Ammon's horn (tissue), 1 donor: ENCODE data around the gene BMPR2.
"Not testable (repeated sequence)": the region's sequence is repeated elsewhere in the genome, so short reads cannot be mapped to it uniquely, and the experiment has no call there.

Experiments
- DNase-seq: peaks from one replicate; pipeline ENCODE4 v3.0.0-alpha.2; 2016; ENCODE audit warnings: low spot score

BMPR2 gene

DNA sequence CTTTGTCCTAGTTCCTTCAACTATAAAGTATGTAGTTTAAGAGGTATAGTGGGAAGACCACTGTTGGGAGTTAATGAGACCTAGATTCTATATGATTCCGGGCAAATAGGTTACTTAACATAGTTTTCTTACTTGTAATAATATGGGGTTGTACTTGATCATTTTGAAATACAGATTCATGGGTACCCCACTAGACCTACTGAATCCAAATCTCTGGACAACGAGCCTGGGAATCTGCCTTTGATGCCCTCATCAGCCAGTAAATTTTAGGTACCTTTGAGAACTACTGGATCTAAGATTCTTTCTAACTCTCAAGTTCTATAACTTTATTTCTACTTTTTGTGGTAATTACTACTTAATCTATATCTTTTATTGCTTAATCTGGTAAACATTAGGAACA, 6.6 kb downstream of the BMPR2 start:
- no peak for DNase-seq

DNA sequence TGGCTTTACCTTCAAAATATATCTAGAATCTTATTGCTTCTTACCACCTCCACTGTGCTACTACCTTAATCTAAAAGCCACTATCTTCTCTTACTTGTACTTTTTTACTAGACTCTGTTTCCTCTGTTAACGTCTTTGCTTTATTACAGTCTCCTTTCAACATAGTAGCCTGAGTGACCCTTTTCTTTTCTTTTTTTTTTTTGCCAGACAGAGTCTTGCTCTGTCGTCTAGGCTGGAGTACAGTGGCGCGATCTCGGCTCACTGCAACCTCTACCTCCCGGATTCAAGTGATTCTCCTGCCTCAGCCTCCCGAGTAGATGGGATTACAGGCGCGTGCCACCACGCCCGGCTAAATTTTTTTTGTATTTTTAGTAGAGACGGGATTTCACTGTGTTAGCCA, 10.4 kb downstream of the BMPR2 start:
- not testable (repeated sequence) for DNase-seq

DNA sequence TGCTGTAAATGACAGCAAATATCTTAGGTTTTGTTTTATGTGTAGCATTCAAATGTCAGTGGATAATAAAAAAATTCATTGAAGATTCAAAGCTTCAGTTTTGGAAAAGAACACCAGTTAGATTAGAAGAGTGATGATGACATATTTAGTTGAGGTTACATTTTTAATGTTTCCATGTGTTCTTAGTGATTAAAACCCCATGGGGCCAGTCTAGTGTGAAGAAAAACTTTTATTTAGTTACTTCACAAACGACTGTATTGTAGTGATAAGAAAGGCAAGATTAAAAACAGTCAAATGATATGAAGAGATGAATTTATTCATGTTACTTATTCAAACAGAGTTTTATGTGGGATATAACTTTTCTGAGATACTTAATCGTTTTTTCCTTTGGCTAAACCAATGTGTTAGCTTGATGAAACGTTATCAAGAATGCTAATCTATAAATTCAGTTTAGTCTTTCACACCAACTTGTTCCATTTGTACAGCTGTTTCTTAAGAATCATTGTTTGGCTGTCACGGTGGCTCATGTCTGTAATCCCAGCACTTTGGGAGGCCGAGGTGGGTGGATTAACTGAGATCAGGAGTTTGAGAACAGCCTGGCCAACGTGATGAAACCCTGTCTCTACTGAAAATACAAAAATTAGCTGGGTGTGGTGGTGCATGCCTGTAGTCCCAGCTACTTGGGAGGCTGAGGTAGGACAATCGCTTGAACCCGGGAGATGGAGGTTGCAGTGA, 11.6 kb downstream of the BMPR2 start:
- DNase-seq: no peak

DNA sequence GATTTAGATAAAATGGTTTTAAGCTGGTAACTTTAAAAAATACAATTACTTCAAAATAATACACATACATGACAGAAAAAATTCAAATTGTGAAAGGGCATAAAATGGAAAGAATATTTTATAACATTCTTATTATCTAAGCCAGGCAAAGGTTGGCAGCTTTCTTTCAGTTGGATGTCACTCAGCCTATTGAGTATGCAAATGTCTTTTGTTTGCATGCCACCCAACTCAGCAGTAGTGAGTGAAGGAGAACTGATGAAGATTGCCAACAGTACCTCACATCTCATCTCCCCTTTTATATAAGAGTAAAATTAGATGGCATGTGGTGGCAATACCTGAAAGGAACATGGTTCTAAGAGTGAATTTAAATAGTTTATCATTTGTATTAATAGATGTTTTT, 24.8 kb downstream of the BMPR2 start:
- DNase-seq: no peak

DNA sequence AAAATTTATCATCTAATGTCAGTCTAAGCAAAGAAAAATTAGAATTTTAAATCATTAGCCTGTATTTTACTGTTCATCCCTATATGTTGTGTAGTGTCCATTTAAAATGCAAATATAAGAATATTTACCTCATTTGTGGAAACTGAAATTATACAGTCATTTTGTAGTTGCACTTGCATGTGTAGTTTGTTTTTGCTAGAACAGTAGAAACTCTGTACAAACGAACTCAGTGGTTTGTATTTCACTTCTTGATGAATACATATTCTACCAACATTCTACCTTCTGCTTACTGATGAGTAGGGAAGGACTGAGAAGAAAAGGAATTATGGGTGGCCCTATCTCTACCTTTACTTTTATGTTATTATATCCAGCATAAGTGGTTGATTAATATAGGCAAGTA, 29.7 kb downstream of the BMPR2 start:
- no peak for DNase-seq

DNA sequence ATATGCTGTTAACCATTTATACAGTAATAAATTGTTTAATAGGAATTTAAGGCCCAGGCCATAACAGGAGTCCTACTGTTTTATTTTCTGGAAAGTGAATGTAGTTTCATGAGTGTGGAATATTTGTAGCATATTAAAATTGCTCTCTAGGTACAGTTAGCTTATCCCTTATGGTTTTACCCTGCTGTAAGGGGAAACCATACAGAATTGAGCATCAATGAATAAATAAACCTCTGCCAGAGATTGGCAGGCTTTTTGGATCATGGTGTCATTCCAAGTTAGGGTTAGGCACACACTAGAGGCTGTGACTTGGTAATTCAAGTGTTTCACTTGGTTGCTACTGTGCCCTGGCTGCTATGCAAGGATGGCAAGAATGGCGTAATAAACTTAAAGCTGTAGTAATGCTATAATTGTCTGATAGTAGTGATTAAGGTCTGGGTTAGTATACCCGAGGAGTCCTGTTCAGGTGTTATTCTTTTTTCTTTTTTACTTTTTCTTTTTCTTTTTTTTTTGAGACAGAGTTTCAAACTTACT, 30.4 kb downstream of the BMPR2 start:
- no peak for DNase-seq

DNA sequence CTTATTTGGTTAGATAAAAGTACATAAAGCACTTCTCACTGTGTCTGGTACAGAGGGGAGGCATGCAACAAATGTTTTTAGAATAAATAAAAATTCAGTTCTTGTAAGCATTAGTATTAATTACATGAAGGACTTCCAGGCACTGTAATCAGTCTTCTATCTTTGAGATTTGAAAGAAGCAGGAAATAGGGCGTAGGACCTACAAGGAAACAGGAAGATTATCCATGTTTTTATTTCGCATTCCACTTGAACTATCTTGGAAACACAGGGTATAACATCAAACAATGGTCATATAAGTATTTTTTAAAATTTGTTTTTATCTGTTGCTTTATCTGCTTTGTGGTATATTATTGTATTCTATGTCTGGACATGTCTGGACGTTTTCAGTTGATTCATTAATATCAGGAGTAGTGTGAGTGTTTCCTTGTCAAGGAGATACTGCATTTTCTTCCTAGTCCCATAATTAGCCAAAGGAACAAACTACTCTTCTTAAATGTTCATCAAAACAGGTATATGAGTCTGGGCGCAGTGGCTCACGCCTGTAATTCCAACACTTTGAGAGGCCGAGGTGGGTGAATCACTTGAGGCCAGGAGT, 32.5 kb downstream of the BMPR2 start:
- DNase-seq: no peak

DNA sequence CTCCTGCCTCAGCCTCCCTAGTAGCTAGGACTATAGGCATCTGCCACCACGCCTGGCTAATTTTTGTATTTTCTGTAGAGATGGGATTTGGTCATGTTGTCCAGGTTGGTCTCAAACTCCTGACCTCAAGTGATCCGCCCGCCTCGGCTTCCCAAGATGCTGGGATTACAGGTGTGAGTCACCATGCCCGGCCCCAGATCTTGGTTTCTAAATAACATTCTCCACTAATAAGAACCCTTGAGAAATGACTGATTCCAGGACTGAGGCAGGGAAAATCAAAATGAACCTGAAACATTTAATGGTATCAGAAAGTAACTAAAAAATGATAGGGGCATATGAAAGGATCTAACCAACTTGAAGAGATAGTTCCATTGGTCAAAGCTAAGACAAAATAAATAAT, 34.0 kb downstream of the BMPR2 start:
- DNase-seq: no peak

DNA sequence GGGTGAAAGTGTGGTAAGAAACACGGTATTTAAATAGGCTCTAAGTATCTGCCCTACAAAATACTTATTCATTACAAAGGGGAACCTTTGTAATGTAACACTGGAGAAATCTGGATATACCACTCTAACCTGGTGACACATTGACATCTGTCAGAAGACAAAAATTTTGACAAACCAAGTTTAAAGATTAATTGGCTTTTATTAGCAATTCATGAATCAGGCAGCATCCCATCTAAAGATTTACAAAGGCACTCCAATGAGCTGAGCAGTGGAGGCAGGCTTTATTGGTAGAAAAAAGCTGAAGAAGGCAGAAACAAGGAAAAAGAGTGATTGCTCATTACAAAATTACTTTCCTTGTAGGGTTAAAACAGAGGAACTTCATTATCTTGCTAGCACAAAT, 35.0 kb downstream of the BMPR2 start:
- DNase-seq: no peak

DNA sequence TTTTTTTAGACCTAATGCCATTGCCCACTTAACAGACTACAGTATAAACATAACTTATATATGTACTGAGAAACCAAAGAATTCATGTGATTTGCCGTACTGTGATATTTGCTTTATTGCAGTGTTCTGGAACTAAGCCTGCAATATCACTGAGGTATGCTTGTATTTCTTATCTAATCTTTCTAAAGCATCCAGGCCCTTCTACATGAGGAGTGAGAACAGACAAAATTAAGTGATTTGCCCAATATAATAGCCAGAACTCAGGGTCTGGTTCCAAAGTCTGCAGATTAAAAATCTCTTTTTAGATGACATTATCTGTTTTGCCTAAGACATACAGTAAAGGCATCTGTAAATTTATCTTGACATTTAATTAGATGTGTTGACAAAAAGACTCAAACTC, 41.9 kb downstream of the BMPR2 start:
- DNase-seq: no peak

DNA sequence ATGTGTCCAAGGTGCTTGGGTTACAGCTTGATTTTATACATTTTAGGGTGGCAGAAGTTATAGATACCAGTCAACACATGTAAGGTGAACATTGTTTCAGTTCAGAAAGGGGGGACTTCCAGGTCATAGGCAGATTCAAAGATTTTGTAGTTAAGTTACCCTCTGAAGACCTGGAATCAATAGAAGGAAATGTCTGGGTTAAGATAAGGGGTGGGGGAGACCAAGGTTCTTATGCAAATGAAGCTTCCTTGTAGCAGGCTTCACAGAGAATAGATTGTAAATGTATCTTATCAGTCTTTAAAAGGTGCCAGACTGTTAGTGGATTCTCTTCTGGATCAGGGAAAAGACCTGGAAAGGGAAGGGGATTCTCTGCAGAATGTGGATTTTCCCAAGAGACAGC, 42.4 kb downstream of the BMPR2 start:
- no peak for DNase-seq

DNA sequence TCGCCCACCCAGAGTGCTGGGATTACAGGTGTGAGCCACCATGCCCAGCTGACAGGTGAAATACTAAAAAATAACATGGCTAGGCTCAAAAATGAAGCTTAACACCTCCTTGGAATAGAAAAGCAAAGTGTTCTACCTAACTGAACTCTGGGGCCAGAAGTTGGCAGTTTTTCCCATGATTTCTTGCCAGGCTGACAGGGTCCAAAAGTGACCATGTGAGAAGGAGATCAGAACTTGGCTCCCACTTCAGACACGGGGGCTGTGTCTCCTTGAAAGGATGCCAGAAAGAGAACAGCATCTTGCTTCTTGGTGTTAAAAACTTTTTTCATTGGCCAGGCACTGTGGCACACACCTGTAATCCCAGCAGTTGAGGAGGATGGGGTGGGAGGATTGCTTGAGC, 47.0 kb downstream of the BMPR2 start:
- DNase-seq: peak; percentile 31

DNA sequence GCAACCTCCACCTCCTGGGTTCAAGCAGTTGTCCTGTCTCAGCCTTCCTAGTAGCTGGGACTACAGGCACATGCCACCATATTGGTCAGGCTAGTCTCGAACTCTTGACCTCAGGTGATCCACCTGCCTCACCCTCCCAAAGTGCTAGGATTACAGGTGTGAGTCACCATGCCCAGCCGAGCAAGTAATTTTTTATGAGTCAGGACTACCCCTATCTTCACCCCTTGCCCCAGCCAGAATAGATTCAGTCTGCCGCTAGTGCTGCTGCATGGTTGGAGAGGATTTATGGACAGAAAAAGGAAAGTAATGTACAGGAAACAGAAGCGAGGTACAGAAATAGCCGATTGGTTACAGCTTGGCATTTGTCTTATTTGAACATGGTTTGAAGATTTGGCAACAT, 48.9 kb downstream of the BMPR2 start:
- DNase-seq: no peak

DNA sequence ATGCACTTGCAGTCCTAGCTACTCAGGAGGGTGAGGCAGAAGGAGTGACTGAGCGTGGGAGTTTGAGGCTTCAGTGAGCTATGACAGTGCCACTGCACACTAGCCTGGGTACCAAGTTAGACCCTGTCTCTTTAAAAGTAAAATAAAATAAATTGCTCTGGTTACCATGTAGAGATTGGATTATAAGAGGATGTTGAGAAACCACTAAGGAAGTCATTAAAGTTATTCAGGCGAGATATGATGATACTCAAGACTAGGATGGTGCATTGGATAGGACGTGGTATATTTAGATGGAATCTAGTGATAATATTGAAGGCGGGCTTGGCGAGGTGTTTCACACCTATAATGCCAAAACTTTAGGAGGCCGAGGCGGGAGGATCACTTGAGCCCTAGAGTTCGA, 50.6 kb downstream of the BMPR2 start:
- DNase-seq: no peak

DNA sequence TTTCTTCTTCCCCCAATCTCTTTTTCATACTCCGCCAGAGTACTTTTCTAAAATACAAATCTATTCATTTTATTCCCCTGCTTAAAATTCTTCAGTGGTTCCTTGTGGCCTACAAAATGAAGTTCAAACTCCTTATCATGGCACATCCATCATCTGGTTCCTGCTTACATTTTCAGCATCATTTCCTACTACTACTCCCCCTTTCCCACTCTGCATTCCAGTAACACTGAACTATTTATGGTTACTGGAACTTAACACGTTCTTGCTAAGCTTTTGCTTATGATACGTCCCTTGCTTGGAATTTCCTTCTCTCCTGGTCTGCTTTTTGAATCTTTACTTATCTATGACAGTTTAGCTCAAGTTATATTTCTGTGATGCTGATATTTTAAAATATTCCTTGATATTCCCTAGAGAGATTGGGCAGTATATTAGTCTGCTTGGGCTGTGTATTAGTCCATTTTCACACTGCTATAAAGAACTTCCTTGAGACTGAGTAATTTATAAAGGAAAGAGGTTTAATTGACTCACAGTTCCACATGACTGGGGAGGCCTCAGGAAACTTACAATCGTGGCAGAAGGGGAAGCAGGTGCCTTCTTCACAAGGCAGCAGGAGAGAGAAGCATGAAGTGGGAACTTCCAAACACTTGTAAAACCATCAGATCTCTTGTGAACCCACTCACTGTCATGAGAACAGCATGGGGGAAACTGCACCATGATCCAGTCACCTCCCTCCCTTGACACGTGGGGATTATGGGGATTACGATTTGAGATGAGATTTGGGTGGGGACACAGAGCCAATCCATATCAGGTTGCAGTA, 53.2 kb downstream of the BMPR2 start:
- no peak for DNase-seq

DNA sequence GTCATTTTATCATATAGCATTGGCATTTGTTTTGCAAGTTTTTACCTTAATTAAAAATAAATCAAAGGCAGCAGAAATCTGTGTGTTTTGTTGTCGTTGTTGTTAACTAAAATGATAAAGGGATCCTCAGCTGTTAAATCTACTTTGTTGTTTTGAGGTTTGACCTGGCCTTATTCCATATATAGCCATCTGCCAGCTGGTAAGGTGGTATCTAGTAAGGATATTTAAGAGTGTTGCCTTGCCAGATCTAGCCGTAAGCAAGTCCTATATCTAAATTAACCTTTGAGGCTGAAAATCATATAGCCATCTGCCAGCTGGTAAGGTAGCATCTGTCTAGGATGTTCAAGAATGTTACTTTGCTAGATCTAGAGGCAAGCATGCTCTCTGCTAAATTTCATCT, 56.6 kb downstream of the BMPR2 start:
- no peak for DNase-seq

DNA sequence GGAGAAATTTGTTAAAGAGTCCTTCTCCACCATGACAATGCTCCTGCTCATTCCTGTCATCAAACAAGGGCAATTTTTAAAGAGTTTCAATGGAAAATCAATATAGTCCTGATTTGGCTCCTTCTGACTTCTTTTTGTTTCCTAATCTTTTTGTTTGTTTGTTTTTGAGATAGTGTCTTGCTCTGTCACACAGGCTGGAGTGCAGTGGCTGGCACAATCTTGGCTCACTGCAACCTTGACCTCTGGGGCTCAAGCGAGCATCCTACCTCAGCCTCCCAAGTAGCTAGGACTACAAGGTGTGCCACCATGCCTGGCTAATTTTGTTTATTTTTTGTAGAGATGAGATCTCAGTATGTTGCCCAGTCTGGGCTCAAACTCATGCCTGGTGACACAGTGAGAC, 58.3 kb downstream of the BMPR2 start:
- DNase-seq: no peak

DNA sequence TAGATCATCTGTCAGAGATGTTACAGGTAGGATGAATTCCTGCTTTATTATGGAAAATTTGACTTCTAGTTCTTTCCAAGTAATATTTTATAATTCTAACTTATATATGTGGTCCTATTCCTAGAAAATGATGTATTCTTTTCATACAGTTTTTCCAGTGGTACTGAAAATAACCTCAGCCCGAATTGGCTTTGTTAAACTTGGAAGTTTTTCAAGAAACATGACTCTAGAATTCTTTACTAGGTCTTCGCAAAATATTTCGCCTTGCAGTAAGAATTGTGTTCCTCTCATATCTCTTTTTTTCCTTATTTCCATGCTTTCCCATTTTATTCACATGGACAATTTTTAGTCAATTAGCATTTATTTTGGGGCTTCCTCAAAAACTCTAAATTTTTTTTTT, 60.5 kb downstream of the BMPR2 start:
- no peak for DNase-seq

DNA sequence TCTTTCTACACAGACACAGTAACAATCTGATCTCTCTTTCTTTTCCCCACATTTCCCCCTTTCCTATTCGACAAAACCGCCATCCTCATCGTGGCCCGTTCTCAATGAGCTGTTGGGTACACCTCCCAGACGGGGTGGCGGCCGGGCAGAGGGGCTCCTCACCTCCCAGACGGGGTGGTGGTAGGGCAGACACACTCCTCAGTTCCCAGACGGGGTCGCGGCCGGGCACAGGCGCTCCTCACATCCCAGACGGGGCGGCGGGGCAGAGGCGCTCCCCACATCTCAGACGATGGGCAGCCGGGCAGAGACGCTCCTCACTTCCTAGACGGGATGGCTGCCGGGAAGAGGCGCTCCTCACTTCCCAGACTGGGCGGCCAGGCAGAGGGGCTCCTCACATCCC, 64.0 kb downstream of the BMPR2 start:
- DNase-seq: not testable (repeated sequence)

DNA sequence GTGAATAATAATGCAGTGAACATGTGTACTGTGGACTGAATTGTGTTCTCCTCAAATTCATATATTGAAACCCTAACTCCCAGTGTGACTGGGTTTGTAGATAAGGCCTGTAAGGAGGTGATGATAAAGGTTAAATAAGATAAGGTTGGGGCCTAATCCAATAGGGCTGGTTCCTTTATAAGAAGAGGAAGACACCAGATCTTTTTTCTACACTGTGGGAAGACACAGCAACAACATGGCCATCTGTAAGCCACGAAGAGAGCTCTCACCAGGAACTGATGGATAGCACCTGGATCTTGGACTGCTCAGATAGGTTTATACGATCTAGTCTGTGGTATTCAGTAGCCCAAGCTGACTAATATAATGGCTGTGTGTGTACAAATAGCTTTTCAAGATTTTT, 66.8 kb downstream of the BMPR2 start:
- DNase-seq: no peak

DNA sequence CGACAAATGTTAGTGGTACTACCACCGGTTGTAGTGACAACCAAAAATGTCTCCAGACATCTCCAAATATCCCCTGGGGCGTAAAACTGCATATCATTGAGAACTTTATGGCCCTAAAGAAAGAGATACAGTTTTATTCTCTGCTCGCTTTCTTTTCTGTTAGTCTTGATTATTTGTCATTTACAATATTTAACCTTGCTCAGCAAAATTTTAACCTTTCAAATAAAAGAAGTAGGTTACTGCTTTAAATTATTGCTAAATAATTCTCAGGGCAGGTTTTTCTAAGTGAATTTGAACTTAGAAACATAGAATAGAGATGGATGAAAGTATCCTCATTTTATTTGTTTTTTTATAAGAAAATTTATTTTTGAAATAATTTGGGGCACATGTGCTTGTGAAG, 67.9 kb downstream of the BMPR2 start:
- DNase-seq: no peak

DNA sequence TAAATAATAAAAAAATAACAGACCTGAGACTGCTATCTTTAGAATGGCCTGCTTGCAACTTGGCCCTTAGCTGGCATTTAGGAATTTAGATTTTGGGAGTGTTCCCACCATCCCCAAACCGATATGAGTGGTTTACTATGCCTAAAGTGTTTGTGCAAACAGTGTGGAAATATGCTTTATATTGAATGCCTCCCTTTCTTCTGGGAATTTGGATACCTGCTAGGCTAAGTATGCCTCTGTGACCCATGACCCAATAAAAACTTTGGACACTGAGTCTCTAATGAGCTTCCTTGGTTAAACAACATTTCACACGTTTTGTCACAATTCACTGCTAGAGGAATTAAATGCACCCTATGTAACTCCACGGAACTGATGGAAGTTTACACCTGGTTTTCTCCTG, 73.2 kb downstream of the BMPR2 start:
- no peak for DNase-seq

DNA sequence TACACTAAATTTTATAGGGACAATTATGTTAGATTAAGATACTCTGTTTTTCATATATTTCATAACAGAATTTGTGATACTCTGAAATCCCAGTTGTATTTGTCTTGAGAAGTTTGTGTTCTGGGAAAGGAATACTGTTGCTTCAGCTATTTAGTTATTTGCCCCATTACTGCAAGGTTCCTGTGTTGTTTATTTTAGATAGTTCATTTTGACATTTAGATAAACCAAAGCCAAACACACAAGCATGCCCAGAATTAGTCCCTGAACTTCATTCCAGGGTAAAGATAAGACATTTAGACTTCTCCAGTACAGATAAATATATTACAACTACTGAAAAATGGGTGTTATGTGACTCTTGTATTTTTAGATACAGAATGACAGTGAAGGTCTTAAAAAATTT, 74.7 kb downstream of the BMPR2 start:
- DNase-seq: no peak
